ENCODE measurements around the gene POLR1E.

The POLR1E gene

GRCh38 chr9:37485389-37486255, at the start of gene POLR1E:
POLR1E (plus strand) TSS chr9:37485948; CDS start chr9:37486048, 100 bp downstream.
- peaks cover 10% of the 10 kb centered on the region for H3K27me3 Mint-ChIP-seq (ENCODE audit: low read depth)
- peak within 1 kb of the TSS; percentile 93 for H3K4me3 Mint-ChIP-seq
- H3K27ac Mint-ChIP-seq: peak within 1 kb of the TSS; percentile 96
- peaks cover 21% of the 10 kb centered on the region for H3K36me3 Mint-ChIP-seq (ENCODE audit: low read depth)
- H3K4me1 Mint-ChIP-seq (ENCODE audit: low read depth): peaks cover 31% of the 10 kb centered on the region
- H3K9me3 Mint-ChIP-seq: no peaks in the 10 kb centered on the region
- DNase-seq (ENCODE audit: low spot score): peak; percentile 97

DNA sequence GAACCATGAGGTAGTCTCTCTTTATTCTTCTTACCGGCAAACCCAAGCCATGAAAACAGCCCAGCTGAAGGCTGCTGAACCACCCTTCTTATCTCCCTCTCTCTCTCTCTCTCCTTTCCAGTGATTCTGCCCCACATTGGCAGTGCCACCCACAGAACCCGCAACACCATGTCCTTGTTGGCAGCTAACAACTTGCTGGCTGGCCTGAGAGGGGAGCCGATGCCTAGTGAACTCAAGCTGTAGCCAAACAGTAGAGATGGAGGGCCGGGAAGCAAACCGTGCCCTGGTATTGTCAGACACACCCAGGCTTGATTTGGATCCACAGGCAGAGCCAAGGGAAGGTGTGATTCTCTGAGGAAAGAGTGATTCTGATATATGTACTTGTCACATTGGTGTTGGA, 49.2 kb upstream of the POLR1E start:
- H3K4me1 Mint-ChIP-seq (ENCODE audit: low read depth): peaks cover 2% of the 10 kb centered on the region
- H3K9me3 Mint-ChIP-seq: no peaks in the 10 kb centered on the region
- H3K27me3 Mint-ChIP-seq (ENCODE audit: low read depth): no peaks in the 10 kb centered on the region
- no peak overlapping the region for H3K27ac Mint-ChIP-seq
- no peak for DNase-seq (ENCODE audit: low spot score)
- H3K4me3 Mint-ChIP-seq: no peak overlapping the region
- H3K36me3 Mint-ChIP-seq (ENCODE audit: low read depth): peaks cover 31% of the 10 kb centered on the region

GRCh38 chr9:37437010-37437409, 48.7 kb upstream of the POLR1E start:
- no peaks in the 10 kb centered on the region for H3K27me3 Mint-ChIP-seq (ENCODE audit: low read depth)

GRCh38 chr9:37437621-37438020, 48.1 kb upstream of the POLR1E start:
- no peak for DNase-seq (ENCODE audit: low spot score)
- no peak overlapping the region for H3K27ac Mint-ChIP-seq
- H3K9me3 Mint-ChIP-seq: no peaks in the 10 kb centered on the region
- H3K27me3 Mint-ChIP-seq (ENCODE audit: low read depth): no peaks in the 10 kb centered on the region
- peaks cover 41% of the 10 kb centered on the region for H3K36me3 Mint-ChIP-seq (ENCODE audit: low read depth)
- no peak overlapping the region for H3K4me3 Mint-ChIP-seq
- peaks cover 2% of the 10 kb centered on the region for H3K4me1 Mint-ChIP-seq (ENCODE audit: low read depth)

More at GRCh38 chr9:37437010-37437409, 48.7 kb upstream of the POLR1E start:
- Mint-ChIP-seq H3K27ac (no peak overlapping the region), H3K9me3 (no peaks in the 10 kb centered on the region), H3K36me3 (ENCODE audit: low read depth) (peaks cover 36% of the 10 kb centered on the region), H3K4me3 (no peak overlapping the region), H3K4me1 (ENCODE audit: low read depth) (peaks cover 2% of the 10 kb centered on the region)
- no peak for DNase-seq (ENCODE audit: low spot score)

GRCh38 chr9:37438359-37438758, 47.4 kb upstream of the POLR1E start:
- Mint-ChIP-seq H3K36me3 (ENCODE audit: low read depth) (peaks cover 39% of the 10 kb centered on the region), H3K4me1 (ENCODE audit: low read depth) (no peaks in the 10 kb centered on the region)

GRCh38 chr9:37441776-37442370, 43.9 kb upstream of the POLR1E start:
- H3K4me3 Mint-ChIP-seq: no peak overlapping the region
- no peak overlapping the region for H3K27ac Mint-ChIP-seq
- no peaks in the 10 kb centered on the region for H3K27me3 Mint-ChIP-seq (ENCODE audit: low read depth)
- H3K36me3 Mint-ChIP-seq (ENCODE audit: low read depth): peaks cover 36% of the 10 kb centered on the region
- peaks cover 8% of the 10 kb centered on the region for H3K4me1 Mint-ChIP-seq (ENCODE audit: low read depth)
- H3K9me3 Mint-ChIP-seq: no peaks in the 10 kb centered on the region
- no peak for DNase-seq (ENCODE audit: low spot score)

More at GRCh38 chr9:37438359-37438758, 47.4 kb upstream of the POLR1E start:
- Mint-ChIP-seq H3K9me3 (no peaks in the 10 kb centered on the region), H3K27ac (no peak overlapping the region), H3K4me3 (no peak overlapping the region), H3K27me3 (ENCODE audit: low read depth) (no peaks in the 10 kb centered on the region)
- DNase-seq (ENCODE audit: low spot score): no peak

- Mint-ChIP-seq H3K27me3 (ENCODE audit: low read depth) (no peaks in the 10 kb centered on the region), H3K4me1 (ENCODE audit: low read depth) (peaks cover 11% of the 10 kb centered on the region), H3K27ac (no peak overlapping the region), H3K36me3 (ENCODE audit: low read depth) (peaks cover 32% of the 10 kb centered on the region), H3K9me3 (no peaks in the 10 kb centered on the region), H3K4me3 (no peak overlapping the region)
- DNase-seq (ENCODE audit: low spot score): no peak
These were observed 43.2 kb upstream of the POLR1E start for GRCh38 chr9:37442556-37442955.

DNA sequence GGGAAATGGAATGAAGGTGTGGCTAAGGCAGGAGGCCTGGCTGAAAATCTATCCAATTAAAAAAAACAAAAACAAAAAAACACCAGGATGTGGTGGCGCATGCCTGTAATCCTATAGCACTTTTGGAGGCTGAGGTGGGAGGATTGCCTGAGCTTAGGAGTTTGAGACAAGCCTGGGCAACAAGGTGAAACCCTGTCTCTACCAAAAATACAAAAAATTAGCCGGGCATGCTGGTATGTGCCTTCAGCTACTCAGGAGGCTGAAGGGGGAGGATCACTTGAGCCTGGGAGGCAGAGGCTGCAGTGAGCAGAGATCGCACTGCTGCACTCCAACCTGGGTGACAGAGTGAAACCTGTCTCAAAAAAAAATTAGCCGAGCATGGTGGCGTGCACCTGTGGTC, 42.2 kb upstream of the POLR1E start:
- Mint-ChIP-seq H3K9me3 (no peaks in the 10 kb centered on the region), H3K27me3 (ENCODE audit: low read depth) (no peaks in the 10 kb centered on the region), H3K27ac (no peak overlapping the region), H3K4me1 (ENCODE audit: low read depth) (peaks cover 11% of the 10 kb centered on the region), H3K4me3 (no peak overlapping the region), H3K36me3 (ENCODE audit: low read depth) (peaks cover 31% of the 10 kb centered on the region)
- DNase-seq (ENCODE audit: low spot score): no peak

GRCh38 chr9:37444890-37445289, 40.9 kb upstream of the POLR1E start:
- no peaks in the 10 kb centered on the region for H3K9me3 Mint-ChIP-seq
- peaks cover 32% of the 10 kb centered on the region for H3K36me3 Mint-ChIP-seq (ENCODE audit: low read depth)
- peaks cover 11% of the 10 kb centered on the region for H3K4me1 Mint-ChIP-seq (ENCODE audit: low read depth)
- no peak overlapping the region for H3K4me3 Mint-ChIP-seq
- DNase-seq (ENCODE audit: low spot score): no peak
- no peaks in the 10 kb centered on the region for H3K27me3 Mint-ChIP-seq (ENCODE audit: low read depth)
- no peak overlapping the region for H3K27ac Mint-ChIP-seq

GRCh38 chr9:37445832-37446231, 39.9 kb upstream of the POLR1E start:
- Mint-ChIP-seq H3K4me3 (no peak overlapping the region), H3K27ac (no peak overlapping the region), H3K27me3 (ENCODE audit: low read depth) (no peaks in the 10 kb centered on the region), H3K36me3 (ENCODE audit: low read depth) (peaks cover 32% of the 10 kb centered on the region), H3K9me3 (no peaks in the 10 kb centered on the region), H3K4me1 (ENCODE audit: low read depth) (peaks cover 11% of the 10 kb centered on the region)
- no peak for DNase-seq (ENCODE audit: low spot score)

DNA sequence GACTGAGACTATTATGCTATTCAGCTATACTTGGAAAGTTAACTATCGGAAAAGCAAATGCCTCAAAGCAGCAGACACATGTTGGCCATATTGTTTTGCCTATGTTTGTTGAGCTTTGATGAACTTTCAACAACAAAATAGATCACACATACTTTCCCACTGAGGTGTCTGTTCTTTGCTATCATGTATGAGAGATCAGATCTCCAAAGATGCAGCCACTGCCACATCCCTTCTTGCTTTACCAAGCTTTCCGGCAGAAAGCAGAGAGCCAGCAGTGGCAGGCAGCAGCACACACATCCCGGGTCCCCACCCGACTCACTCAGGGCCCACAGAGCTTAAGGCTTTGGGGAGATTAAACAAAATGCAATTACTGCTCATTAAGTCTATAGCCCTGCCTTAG, 39.3 kb upstream of the POLR1E start:
- Mint-ChIP-seq H3K9me3 (no peaks in the 10 kb centered on the region), H3K27ac (peak overlapping the region; percentile 32), H3K27me3 (ENCODE audit: low read depth) (no peaks in the 10 kb centered on the region)

DNA sequence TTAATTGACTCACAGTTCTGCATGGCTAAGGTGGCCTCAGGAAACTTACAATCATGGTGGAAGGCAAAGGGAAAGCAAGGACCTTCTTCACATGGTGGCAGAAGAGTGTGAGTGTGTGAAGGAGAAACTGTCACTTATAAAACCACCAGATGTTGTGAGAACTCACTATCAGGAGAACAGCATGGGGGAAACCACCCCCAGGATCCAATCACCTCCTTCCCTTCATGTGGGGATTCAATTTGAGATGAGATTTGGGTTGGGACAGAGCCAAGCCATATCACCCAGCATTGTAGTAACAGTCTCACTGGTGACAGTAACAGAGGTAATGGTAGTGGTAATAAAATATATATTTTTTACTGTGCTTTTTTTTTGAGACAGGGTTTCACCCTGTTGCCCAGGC, 38.6 kb upstream of the POLR1E start:
- DNase-seq (ENCODE audit: low spot score): no peak
- peaks cover 20% of the 10 kb centered on the region for H3K36me3 Mint-ChIP-seq (ENCODE audit: low read depth)
- H3K27ac Mint-ChIP-seq: no peak overlapping the region

More for the DNA sequence above, 39.3 kb upstream of the POLR1E start:
- Mint-ChIP-seq H3K36me3 (ENCODE audit: low read depth) (peaks cover 27% of the 10 kb centered on the region), H3K4me3 (no peak overlapping the region), H3K4me1 (ENCODE audit: low read depth) (peaks cover 11% of the 10 kb centered on the region)
- no peak for DNase-seq (ENCODE audit: low spot score)

GRCh38 chr9:37449862-37450632, 35.7 kb upstream of the POLR1E start:
- Mint-ChIP-seq H3K36me3 (ENCODE audit: low read depth) (peaks cover 16% of the 10 kb centered on the region), H3K27me3 (ENCODE audit: low read depth) (no peaks in the 10 kb centered on the region), H3K27ac (no peak overlapping the region), H3K4me3 (no peak overlapping the region), H3K9me3 (no peaks in the 10 kb centered on the region), H3K4me1 (ENCODE audit: low read depth) (peaks cover 12% of the 10 kb centered on the region)
- DNase-seq (ENCODE audit: low spot score): no peak

More for the DNA sequence above, 38.6 kb upstream of the POLR1E start:
- Mint-ChIP-seq H3K4me3 (no peak overlapping the region), H3K4me1 (ENCODE audit: low read depth) (peaks cover 11% of the 10 kb centered on the region), H3K27me3 (ENCODE audit: low read depth) (no peaks in the 10 kb centered on the region), H3K9me3 (no peaks in the 10 kb centered on the region)

- Mint-ChIP-seq H3K36me3 (ENCODE audit: low read depth) (peaks cover 14% of the 10 kb centered on the region), H3K4me3 (no peak overlapping the region), H3K27ac (no peak overlapping the region), H3K27me3 (ENCODE audit: low read depth) (no peaks in the 10 kb centered on the region), H3K4me1 (ENCODE audit: low read depth) (peaks cover 9% of the 10 kb centered on the region), H3K9me3 (no peaks in the 10 kb centered on the region)
- no peak for DNase-seq (ENCODE audit: low spot score)
These were observed 34.1 kb upstream of the POLR1E start for GRCh38 chr9:37451628-37452027.
